ENCODE data around the gene FOXF2. TPM values are rescaled to one million over a fixed set of nuclear protein-coding genes. Genes with fewer than 3 reads are reported as not detected.

Gene FOXF2
- total RNA-seq, 1 experiment from 2014 or later: not detected

DNA sequence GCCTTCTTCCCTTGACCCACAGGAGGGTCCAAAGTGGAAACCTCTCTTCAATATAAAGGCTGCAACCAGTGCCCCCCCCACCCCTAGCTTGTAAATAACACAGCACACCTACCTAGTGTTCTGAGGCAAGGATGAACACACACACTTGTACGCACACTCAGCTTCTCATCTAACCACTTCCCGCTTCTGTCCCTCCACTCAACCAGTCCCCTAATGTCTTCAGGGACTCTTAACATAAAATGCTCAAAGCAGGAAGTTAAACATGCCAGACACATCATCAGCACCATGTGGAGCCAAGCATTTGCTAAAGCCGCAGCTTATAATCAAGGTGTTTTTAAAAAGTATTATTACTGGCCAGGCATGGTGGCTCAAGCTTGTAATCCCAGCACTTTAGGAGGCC lies 42.2 kb upstream of the FOXF2 start:
- no TSS peak for BruUV-seq (replicated peaks)
- Histone ChIP-seq H2AFZ (ENCODE audit: low read length) (no peak overlapping the region), H3K9ac (ENCODE audit: low read length) (no peak overlapping the region), H3K36me3 (ENCODE audit: low read depth, low read length) (no peaks in the 10 kb centered on the region), H3K27me3 (ENCODE audit: low read length) (peaks cover 42% of the 10 kb centered on the region), H3K4me3 (ENCODE audit: low read length) (no peak overlapping the region), H3K9me2 (replicated peaks; ENCODE audit: low read length) (no peaks in the 10 kb centered on the region), H3K4me1 (ENCODE audit: insufficient read depth, low read length) (no peaks in the 10 kb centered on the region), H3K79me2 (ENCODE audit: low read length) (no peaks in the 10 kb centered on the region), H3K4me2 (ENCODE audit: low read length) (no peak overlapping the region), H3F3A (ENCODE audit: low read length, unreplicated experiment) (no peaks in the 10 kb centered on the region), H3K27ac (ENCODE audit: low read length) (no peak overlapping the region), H4K20me1 (ENCODE audit: low read length) (no peaks in the 10 kb centered on the region), H3K9me3 (ENCODE audit: low read length) (0 out of 2 replicates have a peak, but pooled peaks cover 17% of the 10 kb centered on the region)
- ChIA-PET POLR2A (ENCODE audit: unreplicated experiment) (no interaction called here), CTCF (no interaction called here)
- ATAC-seq (no peak), DNase-seq (no peak)
- TF ChIP-seq EZH2phosphoT487 (IDR thresholded peaks at IDR 0.05; ENCODE audit: borderline replicate concordance, low read length) (no peak), EZH2 (IDR thresholded peaks at IDR 0.05; ENCODE audit: low read length, unreplicated experiment) (no peak)
- TF ChIP-seq, protein P1, sequence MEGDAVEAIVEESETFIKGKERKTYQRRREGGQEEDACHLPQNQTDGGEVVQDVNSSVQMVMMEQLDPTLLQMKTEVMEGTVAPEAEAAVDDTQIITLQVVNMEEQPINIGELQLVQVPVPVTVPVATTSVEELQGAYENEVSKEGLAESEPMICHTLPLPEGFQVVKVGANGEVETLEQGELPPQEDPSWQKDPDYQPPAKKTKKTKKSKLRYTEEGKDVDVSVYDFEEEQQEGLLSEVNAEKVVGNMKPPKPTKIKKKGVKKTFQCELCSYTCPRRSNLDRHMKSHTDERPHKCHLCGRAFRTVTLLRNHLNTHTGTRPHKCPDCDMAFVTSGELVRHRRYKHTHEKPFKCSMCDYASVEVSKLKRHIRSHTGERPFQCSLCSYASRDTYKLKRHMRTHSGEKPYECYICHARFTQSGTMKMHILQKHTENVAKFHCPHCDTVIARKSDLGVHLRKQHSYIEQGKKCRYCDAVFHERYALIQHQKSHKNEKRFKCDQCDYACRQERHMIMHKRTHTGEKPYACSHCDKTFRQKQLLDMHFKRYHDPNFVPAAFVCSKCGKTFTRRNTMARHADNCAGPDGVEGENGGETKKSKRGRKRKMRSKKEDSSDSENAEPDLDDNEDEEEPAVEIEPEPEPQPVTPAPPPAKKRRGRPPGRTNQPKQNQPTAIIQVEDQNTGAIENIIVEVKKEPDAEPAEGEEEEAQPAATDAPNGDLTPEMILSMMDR (conservative IDR thresholded peaks at IDR 0.05; ENCODE audit: low read depth, low read length): no peak
- intact Hi-C loops (cut with micrococcal nuclease): no loop called here

DNA sequence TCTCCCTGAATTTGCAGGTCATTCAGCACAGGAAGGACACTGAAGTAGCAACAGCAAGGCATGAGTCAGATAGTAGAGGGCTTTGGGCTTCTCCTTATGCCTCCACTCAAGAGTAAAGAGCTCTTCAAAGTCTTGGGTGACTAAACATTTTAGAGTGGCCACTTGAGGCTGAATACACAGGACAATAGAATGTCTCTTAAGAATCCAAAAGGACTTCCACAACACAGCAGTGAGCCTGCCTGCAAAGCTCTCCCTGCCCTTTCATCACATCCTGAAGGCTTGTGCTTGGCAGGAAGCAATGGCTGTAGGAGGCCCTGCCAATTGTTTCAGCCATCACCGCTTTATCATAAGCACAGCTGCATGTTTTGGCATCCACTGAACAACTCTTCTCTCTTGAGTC lies 40.7 kb upstream of the FOXF2 start:
- H3K79me2 ChIP-seq (ENCODE audit: low read length): no peaks in the 10 kb centered on the region
- no peaks in the 10 kb centered on the region for H4K20me1 ChIP-seq (ENCODE audit: low read length)
- ATAC-seq: no peak
- DNase-seq: no peak
- no peaks in the 10 kb centered on the region for H3K9me2 ChIP-seq (replicated peaks; ENCODE audit: low read length)
- H3K9me3 ChIP-seq (ENCODE audit: low read length): 0 out of 2 replicates have a peak, but pooled peaks cover 17% of the 10 kb centered on the region
- H3K4me2 ChIP-seq (ENCODE audit: low read length): no peak overlapping the region
- no peak overlapping the region for H2AFZ ChIP-seq (ENCODE audit: low read length)
- no TSS peak for BruUV-seq (replicated peaks)
- no peak overlapping the region for H3K27ac ChIP-seq (ENCODE audit: low read length)
- H3K9ac ChIP-seq (ENCODE audit: low read length): no peak overlapping the region
- H3K4me1 ChIP-seq (ENCODE audit: insufficient read depth, low read length): no peaks in the 10 kb centered on the region
- H3F3A ChIP-seq (ENCODE audit: low read length, unreplicated experiment): no peaks in the 10 kb centered on the region
- H3K4me3 ChIP-seq (ENCODE audit: low read length): no peak overlapping the region
- TF ChIP-seq, protein P1 (conservative IDR thresholded peaks at IDR 0.05; ENCODE audit: low read depth, low read length): no peak
- no peak for TF ChIP-seq EZH2phosphoT487 (IDR thresholded peaks at IDR 0.05; ENCODE audit: borderline replicate concordance, low read length)
- no peak for TF ChIP-seq EZH2 (IDR thresholded peaks at IDR 0.05; ENCODE audit: low read length, unreplicated experiment)
- intact Hi-C loops (cut with micrococcal nuclease): no loop called here
- CTCF ChIA-PET: no interaction called here
- H3K27me3 ChIP-seq (ENCODE audit: low read length): peaks cover 38% of the 10 kb centered on the region
- no peaks in the 10 kb centered on the region for H3K36me3 ChIP-seq (ENCODE audit: low read depth, low read length)
- POLR2A ChIA-PET (ENCODE audit: unreplicated experiment): no interaction called here

DNA sequence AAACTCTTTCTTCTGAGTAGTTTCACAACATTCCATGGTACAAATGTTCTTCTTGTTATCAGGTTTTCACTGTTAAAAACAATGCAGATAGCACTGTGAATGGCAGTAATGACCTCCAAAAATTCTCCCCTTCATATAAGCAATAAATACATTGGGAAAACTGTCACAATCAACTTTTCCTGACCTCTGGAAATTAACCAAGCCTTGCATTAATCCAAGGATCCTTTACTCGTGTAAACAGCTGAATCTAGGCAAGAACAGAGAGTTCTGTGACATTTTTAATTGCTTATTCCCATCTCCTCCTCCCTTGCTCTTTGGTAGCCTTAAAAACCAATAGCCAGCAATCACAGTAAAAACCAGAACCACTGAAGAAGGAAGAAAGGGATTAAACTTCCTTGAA lies 39.7 kb upstream of the FOXF2 start:
- ChIA-PET CTCF (no interaction called here), POLR2A (ENCODE audit: unreplicated experiment) (no interaction called here)
- H4K20me1 ChIP-seq (ENCODE audit: low read length): no peaks in the 10 kb centered on the region
- H3K9ac ChIP-seq (ENCODE audit: low read length): no peak overlapping the region
- no peak overlapping the region for H3K4me2 ChIP-seq (ENCODE audit: low read length)
- intact Hi-C loops (cut with micrococcal nuclease): no loop called here
- no peak for ATAC-seq
- H3K9me3 ChIP-seq (ENCODE audit: low read length): 0 out of 2 replicates have a peak, but pooled peaks cover 17% of the 10 kb centered on the region
- no TSS peak for BruUV-seq (replicated peaks)
- no peak for TF ChIP-seq EZH2phosphoT487 (IDR thresholded peaks at IDR 0.05; ENCODE audit: borderline replicate concordance, low read length)
- TF ChIP-seq EZH2 (IDR thresholded peaks at IDR 0.05; ENCODE audit: low read length, unreplicated experiment): no peak
- TF ChIP-seq, protein P1 (conservative IDR thresholded peaks at IDR 0.05; ENCODE audit: low read depth, low read length): no peak
- no peaks in the 10 kb centered on the region for H3K79me2 ChIP-seq (ENCODE audit: low read length)
- H3K27me3 ChIP-seq (ENCODE audit: low read length): peaks cover 33% of the 10 kb centered on the region
- H3K36me3 ChIP-seq (ENCODE audit: low read depth, low read length): no peaks in the 10 kb centered on the region
- no peak for DNase-seq
- no peaks in the 10 kb centered on the region for H3K9me2 ChIP-seq (replicated peaks; ENCODE audit: low read length)
- H3K27ac ChIP-seq (ENCODE audit: low read length): no peak overlapping the region
- H3K4me1 ChIP-seq (ENCODE audit: insufficient read depth, low read length): no peaks in the 10 kb centered on the region
- H2AFZ ChIP-seq (ENCODE audit: low read length): no peak overlapping the region
- no peaks in the 10 kb centered on the region for H3F3A ChIP-seq (ENCODE audit: low read length, unreplicated experiment)
- no peak overlapping the region for H3K4me3 ChIP-seq (ENCODE audit: low read length)
